Mucosa of rectum (tissue), 2 donors: ENCODE results near the gene ZDHHC1.
A peak's percentile ranks its signal among the peaks of the same experiment; 100 is the strongest.

ENCODE experiments used
- H3K27ac ChIP-seq, 2 donors: one replicate each; pipeline ENCODE4 v1.7.0; 2013; ENCODE audit warnings: inconsistent platforms in 2 of 2, low read depth in 2 of 2, low read length in 2 of 2
- H3K27me3 ChIP-seq, 2 donors: one replicate each; pipeline ENCODE4 v1.7.0; 2013; ENCODE audit warnings: low read length in 2 of 2; ENCODE audit not compliant: control insufficient read depth in 2 of 2, insufficient read depth in 2 of 2
- H3K36me3 ChIP-seq, 2 donors: one replicate each; pipeline ENCODE4 v1.7.0; 2013; ENCODE audit warnings: low read length in 2 of 2; ENCODE audit not compliant: control insufficient read depth in 2 of 2, insufficient read depth in 2 of 2
- H3K4me1 ChIP-seq, 2 donors: one replicate each; pipeline ENCODE4 v1.7.0; 2013; ENCODE audit warnings: low read length in 2 of 2, mild to moderate bottlenecking in 1 of 2; ENCODE audit not compliant: control insufficient read depth in 2 of 2, insufficient read depth in 2 of 2
- H3K4me3 ChIP-seq, 2 donors: one replicate each; pipeline ENCODE4 v1.7.0; 2013; ENCODE audit warnings: low read length in 2 of 2
- H3K9ac ChIP-seq, 2 donors: one replicate each; pipeline ENCODE4 v1.7.0; 2013; ENCODE audit warnings: low read length in 2 of 2, low read depth in 1 of 2, mild to moderate bottlenecking in 1 of 2
- H3K9me3 ChIP-seq, 2 donors: one replicate each; pipeline ENCODE4 v1.7.0; 2013; ENCODE audit warnings: low read length in 2 of 2; ENCODE audit not compliant: control insufficient read depth in 2 of 2
- donor health status: healthy.
- donor health status: Normal muscosa, but diverticular disease.

The ZDHHC1 gene

GRCh38 chr16:67459066-67459860 is 43.0 kb upstream of the ZDHHC1 start:
- Histone ChIP-seq H3K4me3 (peak overlapping the region; percentile 72 to 75), H3K9me3 (no peaks in the 10 kb centered on the region), H3K9ac (peak overlapping the region; percentile 90 to 92), H3K27me3 (no peaks in the 10 kb centered on the region), H3K4me1 (peaks cover 73 to 87% of the 10 kb centered on the region in 2 donors), H3K27ac (peak overlapping the region; percentile 97 to 98), H3K36me3 (peaks cover 6% of the 10 kb centered on the region in 2 donors)

- peak overlapping the region; percentile 90 to 92 for H3K9ac ChIP-seq
- H3K27me3 ChIP-seq: no peaks in the 10 kb centered on the region
- H3K4me3 ChIP-seq: peak overlapping the region; percentile 72 to 75
- no peaks in the 10 kb centered on the region for H3K9me3 ChIP-seq
- peaks cover 69 to 84% of the 10 kb centered on the region in 2 donors for H3K4me1 ChIP-seq
- peak overlapping the region; percentile 97 to 98 for H3K27ac ChIP-seq
- peaks cover 8 to 9% of the 10 kb centered on the region in 2 donors for H3K36me3 ChIP-seq
These were observed 41.9 kb upstream of the ZDHHC1 start for GRCh38 chr16:67458121-67458641.

GRCh38 chr16:67457611-67458010 is 41.3 kb upstream of the ZDHHC1 start:
- Histone ChIP-seq H3K27me3 (no peaks in the 10 kb centered on the region), H3K9ac (peak overlapping the region; percentile 90 to 92), H3K36me3 (peaks cover 13 to 14% of the 10 kb centered on the region in 2 donors), H3K4me3 (peak overlapping the region; percentile 72 to 75), H3K9me3 (no peaks in the 10 kb centered on the region), H3K4me1 (peaks cover 68 to 85% of the 10 kb centered on the region in 2 donors), H3K27ac (peak overlapping the region; percentile 97 to 98)

GRCh38 chr16:67456391-67457081 is 40.3 kb upstream of the ZDHHC1 start:
- Histone ChIP-seq H3K4me3 (peak overlapping the region; percentile 72 to 75), H3K9ac (peak overlapping the region; percentile 90 to 92), H3K27me3 (no peaks in the 10 kb centered on the region), H3K4me1 (peaks cover 73 to 89% of the 10 kb centered on the region in 2 donors), H3K9me3 (no peaks in the 10 kb centered on the region), H3K36me3 (peaks cover 17 to 25% of the 10 kb centered on the region in 2 donors), H3K27ac (peak overlapping the region; percentile 97 to 98)

- no peak overlapping the region for H3K9ac ChIP-seq
- peak overlapping the region; percentile 1 to 93 for H3K27ac ChIP-seq
- no peaks in the 10 kb centered on the region for H3K9me3 ChIP-seq
- no peaks in the 10 kb centered on the region for H3K27me3 ChIP-seq
- peaks cover 28 to 37% of the 10 kb centered on the region in 2 donors for H3K36me3 ChIP-seq
- H3K4me3 ChIP-seq: no peak overlapping the region
- H3K4me1 ChIP-seq: peaks cover 73 to 89% of the 10 kb centered on the region in 2 donors
These were observed 38.6 kb upstream of the ZDHHC1 start for GRCh38 chr16:67454852-67455251.

- Histone ChIP-seq H3K4me1 (peaks cover 73 to 89% of the 10 kb centered on the region in 2 donors), H3K9me3 (no peaks in the 10 kb centered on the region), H3K9ac (no peak overlapping the region), H3K27ac (peak overlapping the region; percentile 93 to 96), H3K36me3 (peaks cover 34 to 41% of the 10 kb centered on the region in 2 donors), H3K4me3 (no peak overlapping the region), H3K27me3 (no peaks in the 10 kb centered on the region)
These were observed 37.8 kb upstream of the ZDHHC1 start for GRCh38 chr16:67454104-67454503.

GRCh38 chr16:67451704-67452435 is 35.6 kb upstream of the ZDHHC1 start:
- Histone ChIP-seq H3K27me3 (no peaks in the 10 kb centered on the region), H3K4me1 (peaks cover 70 to 90% of the 10 kb centered on the region in 2 donors), H3K9ac (peak overlapping the region; percentile 47 to 60), H3K4me3 (peak overlapping the region in 1 of 2 donors; percentile 20), H3K36me3 (peaks cover 42 to 45% of the 10 kb centered on the region in 2 donors), H3K9me3 (no peaks in the 10 kb centered on the region), H3K27ac (peak overlapping the region; percentile 93 to 96)

- Histone ChIP-seq H3K27ac (peak overlapping the region; percentile 93 to 96), H3K27me3 (no peaks in the 10 kb centered on the region), H3K9me3 (no peaks in the 10 kb centered on the region), H3K9ac (peak overlapping the region; percentile 47 to 60), H3K4me1 (peaks cover 71 to 90% of the 10 kb centered on the region in 2 donors), H3K36me3 (peaks cover 42 to 45% of the 10 kb centered on the region in 2 donors), H3K4me3 (peak overlapping the region in 1 of 2 donors; percentile 20)
These were observed 34.9 kb upstream of the ZDHHC1 start for GRCh38 chr16:67451061-67451703.

- Histone ChIP-seq H3K4me1 (peaks cover 84 to 92% of the 10 kb centered on the region in 2 donors), H3K4me3 (no peak overlapping the region), H3K27me3 (no peaks in the 10 kb centered on the region), H3K36me3 (peaks cover 46 to 53% of the 10 kb centered on the region in 2 donors), H3K9me3 (no peaks in the 10 kb centered on the region), H3K9ac (peak overlapping the region; percentile 14 to 70), H3K27ac (peak overlapping the region; percentile 93 to 94)
These were observed 33.5 kb upstream of the ZDHHC1 start for GRCh38 chr16:67449739-67450138.
